ENCODE data around the gene SRGN.

The SRGN gene

DNA sequence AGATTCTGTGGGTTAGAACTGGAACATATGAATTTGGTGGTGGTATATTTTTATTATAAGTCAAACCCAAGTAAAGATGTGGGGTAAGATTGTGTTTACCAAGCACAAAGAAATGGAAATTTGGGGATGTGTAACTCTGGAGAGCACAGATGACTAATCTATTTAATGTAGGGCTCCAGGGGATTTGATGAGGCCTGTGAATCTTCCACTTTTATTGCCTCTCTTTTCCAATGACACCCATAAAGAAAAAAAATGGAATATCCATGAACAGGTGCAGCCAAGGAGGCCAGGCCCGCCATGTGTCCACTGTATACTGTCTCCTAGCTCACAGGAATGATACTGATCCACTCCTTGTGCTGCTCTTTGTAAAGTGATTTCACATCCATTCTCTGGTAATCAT is 2.8 kb downstream of the SRGN start:
- no peak for DNase-seq (ENCODE audit: low read depth)

DNA sequence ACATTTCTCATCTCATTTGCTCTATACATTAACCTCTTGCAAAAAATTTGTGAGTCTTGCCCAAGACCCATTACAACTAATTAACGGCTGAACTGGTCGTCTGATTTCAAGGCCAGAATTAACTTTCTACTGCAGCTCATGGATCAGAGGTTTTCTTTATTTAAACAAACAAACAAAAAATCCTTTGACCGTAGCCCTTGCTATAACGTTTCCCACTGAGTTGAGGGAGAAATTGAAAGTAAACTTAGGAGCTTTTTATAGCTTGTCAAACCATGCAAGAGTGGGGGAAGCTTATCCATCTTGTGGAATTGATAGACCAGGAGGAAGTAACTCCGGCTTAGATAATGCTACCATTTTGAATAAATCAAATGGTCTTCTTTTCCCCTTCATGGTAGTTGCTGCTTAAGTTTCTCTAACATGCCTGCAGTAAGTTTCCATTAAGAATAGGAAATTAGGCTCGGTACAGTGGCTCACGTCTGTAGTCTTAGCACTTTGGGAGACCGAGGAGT is 3.3 kb downstream of the SRGN start:
- DNase-seq (ENCODE audit: low read depth): no peak

DNA sequence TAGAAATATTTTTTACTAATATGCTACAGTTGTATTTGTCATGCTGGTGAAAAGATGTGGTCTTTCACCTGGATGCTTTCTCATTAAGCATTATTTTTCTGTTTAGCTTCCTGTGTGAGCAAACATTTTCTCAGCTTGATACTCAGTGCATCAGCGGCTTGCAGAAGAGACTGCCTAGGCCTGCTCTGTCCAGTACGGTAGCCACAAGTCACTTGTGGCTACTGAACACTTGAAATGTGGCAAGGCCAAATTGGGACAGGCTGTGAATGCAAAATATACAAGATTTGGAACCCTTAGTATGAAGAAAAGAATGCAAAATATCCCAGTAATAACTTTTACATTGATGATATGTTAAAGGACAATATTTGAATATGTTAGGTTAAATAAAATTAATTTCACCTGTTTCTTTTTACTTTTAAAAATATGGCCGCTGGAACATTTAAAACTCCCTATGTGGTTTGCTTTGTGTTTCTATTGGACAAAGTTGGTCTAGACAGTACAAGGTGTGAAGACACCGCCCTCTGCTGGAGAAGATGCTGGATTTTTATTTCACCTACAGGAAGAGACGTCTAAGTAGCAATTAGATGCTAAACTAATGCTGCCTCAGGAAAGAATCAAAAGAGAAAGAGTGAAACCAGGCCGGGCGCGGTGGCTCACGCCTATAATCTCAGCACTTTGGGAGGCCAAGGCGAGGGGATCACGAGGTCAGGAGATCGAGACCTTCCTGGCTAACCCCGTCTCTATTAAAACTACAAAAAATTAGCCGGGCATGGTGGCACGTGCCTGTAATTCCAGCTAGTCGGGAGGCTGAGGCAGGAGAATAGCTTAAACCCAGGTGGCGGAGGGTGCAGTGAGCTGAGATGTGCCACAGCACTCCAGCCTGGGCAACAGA is 5.3 kb downstream of the SRGN start:
- DNase-seq (ENCODE audit: low read depth): peak; percentile 73

DNA sequence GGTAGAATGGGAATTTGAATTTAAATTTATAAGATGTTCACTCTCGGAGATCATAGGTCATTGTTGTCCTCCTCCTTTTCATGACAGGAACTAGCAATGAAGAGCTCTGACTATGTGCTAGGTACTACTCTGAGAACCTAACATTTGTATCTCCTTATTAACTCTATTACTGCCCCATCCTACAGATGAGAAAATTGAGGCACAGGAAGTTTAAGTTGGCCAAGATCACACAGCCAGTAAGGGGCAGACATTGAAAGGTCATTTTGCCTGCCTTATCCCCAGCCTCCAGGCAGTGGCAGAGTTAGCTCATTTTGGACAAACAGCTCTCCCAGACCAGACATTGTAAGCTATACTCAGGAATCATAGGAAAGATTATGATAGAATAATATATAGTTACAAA is 6.0 kb downstream of the SRGN start:
- DNase-seq (ENCODE audit: low read depth): no peak

DNA sequence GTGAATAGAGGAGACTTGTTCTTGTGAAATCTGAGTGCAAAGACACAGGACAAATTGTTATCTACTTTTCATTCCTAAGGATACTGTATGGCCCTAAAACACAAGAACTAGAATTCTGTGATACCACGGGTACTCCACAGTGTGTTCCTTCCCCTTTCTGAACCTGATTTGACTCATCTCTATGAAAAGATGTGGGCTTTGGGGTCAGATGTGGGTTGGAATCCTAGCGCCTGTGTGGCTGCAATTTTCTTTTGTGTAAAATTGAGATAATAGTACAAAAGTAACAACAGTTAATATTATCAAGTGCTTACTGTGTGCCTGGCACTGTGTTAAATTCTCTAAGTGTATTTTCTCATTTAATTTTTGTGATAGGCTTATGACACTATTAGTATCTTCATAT is 8.1 kb downstream of the SRGN start:
- no peak for DNase-seq (ENCODE audit: low read depth)

DNA sequence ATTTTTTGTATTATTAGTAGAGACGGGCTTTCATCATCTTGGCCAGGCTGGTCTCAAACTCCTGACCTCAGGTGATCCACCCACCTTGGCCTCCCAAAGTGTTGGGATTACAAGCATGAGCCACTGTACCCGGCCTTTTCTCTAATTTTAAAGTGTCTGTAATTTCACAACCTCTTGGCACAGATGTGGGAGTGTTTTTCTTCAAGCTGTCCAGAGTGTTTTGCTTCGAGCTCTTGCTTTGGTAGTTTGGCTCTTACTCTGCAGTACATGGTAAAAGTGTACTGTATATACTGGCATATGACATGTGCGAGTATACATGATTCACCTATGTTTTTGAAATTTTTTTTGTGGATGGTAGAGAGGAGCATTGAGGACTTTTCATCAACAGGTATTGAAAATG is 9.8 kb downstream of the SRGN start:
- DNase-seq (ENCODE audit: low read depth): no peak

DNA sequence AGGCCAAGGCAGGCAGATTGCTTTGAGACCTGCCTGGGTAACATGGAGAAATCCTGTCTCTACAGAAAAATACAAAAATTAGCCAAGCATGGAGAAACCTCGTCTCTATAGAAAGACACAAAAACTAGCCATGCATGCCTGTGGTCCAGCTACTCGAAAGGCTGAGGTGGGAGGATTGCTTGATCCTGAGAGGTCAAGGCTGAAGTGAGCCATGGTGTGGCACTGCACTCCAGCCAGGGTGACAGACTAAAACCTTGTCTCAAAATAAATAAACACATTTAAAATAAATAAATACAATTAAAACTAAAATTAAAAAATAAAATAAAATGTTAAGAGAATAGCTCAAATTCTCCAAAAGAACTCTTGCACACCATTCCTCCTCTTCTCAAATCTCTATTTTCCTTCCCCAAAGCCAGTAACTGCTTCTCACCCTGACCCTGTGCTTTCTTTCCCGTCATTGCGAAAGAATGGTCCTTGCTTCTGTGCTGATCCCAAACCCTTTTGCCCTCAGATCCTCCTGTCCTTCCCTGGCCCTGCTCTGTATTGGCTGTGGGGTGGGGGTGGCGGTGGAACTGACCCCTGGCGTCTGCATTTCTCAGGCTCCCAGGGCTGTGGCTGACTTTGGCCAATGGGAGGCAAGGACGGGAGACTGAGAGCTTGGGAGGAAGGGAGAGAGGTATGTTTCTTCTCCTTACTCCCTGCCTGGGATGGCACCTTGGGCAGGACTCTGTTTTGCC is 12.4 kb downstream of the SRGN start:
- no peak for DNase-seq (ENCODE audit: low read depth)

DNA sequence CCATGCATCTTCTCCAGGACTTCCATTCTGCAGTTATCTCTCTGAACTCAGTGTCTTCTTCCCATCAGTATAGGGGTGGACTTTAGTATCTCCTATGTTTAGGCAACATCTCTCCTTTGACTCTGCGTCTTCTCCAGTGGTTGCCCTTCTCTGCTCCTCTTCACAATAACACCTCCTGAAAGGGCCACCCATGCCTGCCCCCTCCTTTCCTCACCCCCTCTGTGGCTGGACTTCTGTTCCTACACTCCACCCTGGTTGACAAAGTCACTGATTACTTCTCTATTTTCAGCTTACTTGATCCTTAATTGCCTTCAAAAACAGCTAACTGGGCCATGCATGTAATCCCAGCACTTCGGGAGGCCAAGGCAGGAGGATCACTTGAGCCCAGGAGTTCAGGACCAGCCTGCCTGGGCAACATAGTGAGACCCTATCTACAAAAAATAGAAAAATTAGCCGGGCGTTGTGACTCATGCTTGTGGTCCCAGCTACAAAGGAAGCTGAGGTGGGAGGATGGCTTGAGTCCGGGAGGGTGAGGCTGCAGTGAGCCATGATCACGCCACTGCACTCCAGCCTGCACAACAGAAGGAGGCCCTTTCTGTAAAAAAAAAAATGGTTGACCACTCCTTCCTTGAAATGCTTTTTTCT is 13.7 kb downstream of the SRGN start:
- DNase-seq (ENCODE audit: low read depth): no peak

DNA sequence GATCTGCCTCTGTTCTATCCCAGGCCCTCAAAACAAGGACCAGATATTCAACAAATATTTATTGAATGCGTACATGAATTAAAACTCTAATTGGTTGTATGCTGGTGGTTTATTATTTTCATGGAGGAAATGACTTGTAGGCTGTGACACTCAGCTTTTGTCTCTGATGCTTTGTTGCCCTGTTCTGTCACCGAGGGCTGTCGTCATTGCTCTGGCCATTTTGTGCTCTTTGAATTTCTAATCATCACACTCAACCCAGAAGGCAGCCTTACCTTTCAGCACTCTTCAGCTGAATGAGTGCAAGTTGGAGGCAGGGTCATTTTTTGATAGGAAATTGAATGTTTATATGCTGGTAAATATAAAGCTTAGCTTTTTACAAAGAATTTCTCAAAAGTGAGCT is 14.5 kb downstream of the SRGN start:
- DNase-seq (ENCODE audit: low read depth): no peak

DNA sequence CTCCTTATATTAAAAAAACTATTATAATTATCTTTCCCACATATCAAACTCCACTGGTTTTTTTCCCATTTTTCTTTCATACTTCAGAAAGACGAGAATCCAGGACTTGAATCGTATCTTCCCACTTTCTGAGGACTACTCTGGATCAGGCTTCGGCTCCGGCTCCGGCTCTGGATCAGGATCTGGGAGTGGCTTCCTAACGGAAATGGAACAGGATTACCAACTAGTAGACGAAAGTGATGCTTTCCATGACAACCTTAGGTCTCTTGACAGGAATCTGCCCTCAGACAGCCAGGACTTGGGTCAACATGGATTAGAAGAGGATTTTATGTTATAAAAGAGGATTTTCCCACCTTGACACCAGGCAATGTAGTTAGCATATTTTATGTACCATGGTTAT is 15.9 kb downstream of the SRGN start:
- no peak for DNase-seq (ENCODE audit: low read depth)

DNA sequence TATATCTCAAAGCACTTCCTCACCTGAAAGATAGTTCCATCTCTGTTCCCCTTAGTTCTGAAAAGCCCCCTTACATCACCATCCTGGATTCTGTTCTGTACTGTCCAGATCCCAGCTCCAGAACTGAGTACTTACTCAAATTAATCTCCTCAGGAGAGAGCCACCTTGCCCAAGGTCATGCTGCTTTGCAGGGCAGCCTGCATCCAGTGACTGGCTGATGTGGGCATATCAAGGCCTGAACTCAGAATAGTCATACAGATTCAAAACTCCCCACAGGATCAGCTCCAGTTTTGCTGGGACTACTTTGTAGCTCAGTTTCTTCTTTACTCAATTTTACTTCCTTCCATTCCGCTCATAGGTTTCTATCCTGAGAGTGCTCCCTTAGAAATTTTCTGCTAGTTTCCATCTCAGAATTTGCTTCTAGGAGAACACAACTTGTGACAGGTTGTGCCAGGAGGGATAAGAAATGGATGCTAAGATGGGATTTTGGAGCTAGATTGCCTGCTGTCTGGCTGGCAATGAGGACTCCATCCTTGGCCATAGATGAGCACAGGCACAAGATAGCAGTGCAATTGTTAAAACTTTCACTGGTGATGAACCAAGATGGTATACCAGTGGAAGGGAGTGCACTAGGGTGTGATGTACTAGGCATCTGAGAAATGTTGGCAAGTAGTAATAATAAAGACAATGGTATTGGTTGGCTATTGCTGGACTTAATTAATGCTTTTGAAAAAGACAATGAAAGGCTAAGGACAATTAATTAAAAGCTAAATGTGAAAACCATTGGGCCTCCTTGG is 17.3 kb downstream of the SRGN start:
- DNase-seq (ENCODE audit: low read depth): no peak

DNA sequence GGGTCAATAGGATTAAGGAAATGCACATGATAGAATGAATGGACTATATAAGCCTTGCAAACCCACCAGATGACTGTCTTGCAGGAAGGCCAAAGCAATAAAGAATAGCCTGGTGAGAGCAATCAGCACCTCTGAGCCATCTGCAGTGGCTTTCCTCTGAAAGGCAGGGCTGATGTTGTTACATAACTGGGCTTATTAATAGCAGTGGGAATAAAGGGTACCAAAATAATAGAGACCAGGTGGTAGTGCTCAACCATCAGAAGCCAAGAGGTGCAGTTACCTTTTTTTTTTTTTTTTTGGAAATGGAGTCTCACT is 19.2 kb downstream of the SRGN start:
- no peak for DNase-seq (ENCODE audit: low read depth)

DNA sequence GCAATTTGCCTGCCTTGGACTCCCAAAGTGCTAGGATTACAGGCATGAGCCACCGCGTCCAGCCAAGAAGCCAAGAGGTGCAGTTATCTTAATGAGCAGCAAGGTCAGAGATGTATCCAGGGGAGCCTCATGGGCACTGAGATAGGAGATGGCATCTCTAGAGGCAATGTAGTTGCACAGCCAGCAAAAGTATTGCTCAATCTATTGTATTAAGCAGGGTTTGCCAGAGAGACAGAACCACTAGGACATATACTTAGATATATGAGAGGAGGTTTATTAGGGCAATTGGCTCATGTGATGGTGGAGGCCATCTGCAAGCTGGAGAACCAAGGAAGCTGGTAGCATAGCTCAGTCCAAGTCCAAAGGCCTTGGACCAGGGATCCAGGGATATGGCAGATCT is 19.8 kb downstream of the SRGN start:
- no peak for DNase-seq (ENCODE audit: low read depth)

DNA sequence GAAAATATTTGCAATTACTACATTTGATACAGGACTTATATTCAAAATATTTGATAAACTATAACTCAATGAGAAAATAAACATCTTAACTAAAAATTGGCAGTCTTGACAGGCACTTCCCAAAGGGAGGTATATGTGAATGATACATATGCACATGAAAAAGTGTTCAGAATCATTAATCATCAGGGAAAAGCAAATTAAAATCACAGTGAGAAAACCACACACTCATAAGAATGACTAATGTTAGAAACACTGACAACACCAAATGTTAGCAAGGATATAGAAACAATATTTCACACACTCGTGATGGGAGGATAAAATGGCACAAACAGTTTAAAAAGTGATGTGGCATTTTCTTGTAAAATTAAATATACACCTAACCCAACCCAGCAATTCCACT is 32.0 kb downstream of the SRGN start:
- DNase-seq (ENCODE audit: low read depth): no peak

DNA sequence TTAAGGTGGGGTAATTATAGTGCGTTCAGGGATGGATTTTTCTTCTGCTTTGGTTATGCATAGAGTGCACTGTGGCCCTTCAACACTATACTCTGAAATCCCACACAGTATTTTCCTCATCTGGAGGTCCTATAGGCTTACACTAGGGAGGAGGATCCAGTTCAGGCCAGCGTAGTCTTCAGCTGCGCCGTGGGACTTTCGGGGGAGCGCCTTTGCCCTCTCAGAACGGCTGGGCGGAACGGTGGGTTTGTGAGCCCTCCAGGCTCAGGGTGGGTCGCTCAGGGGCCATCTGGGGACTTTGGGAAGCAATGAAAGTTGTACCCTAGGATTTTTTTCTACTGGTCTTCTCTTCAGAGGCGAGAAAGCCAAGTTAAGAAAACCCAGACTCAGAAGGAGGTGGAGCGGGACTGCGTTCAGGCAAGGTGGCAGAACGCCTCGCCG is 35.4 kb downstream of the SRGN start:
- DNase-seq (ENCODE audit: low read depth): no peak

DNA sequence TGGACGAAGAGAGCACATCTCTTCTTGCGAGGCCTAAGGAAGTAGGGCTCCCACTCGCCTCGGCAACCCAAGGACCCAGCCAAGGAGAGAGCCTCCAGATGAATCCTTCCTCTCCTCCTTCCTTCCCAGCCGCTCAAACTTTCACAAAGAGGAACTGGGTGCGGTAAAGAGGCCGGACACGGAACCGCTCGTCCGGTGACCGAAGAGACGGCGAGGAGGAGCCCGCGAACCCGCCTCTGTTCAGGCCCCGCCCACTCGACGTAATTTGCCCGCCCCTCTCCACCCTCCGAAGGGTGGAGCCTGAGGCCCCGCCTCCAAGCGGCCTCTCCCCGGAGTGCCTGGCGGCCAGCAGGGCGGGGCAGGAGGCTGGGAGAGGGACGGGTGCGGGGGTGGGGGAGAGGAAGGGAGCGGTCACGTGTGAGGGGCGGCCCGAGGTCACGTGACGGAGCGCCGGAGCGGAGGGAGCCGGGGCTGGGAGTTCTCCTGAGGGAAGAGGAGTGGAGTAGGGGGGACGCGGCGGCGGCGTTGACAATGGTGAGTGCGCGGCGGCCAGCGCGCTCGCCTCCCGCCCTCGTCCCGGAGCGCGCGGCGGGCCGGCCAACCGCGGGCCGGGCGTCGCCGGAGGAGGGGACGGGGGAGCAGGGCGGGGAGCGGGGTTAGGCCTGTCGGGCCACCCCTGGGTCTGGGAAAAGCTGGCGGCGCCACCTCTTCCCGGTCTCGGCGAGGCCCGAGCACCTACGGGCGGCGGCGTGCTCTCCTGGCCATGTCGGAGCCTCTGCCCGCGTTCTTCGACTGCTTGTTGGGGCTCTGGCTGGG is 36.1 kb downstream of the SRGN start, which contains the start of gene VPS26A:
VPS26A (plus strand) TSS at position 432 of the 816 bp plus-strand sequence; CDS start at position 532, 100 bp downstream.
- DNase-seq (ENCODE audit: low read depth): peak; percentile 96

DNA sequence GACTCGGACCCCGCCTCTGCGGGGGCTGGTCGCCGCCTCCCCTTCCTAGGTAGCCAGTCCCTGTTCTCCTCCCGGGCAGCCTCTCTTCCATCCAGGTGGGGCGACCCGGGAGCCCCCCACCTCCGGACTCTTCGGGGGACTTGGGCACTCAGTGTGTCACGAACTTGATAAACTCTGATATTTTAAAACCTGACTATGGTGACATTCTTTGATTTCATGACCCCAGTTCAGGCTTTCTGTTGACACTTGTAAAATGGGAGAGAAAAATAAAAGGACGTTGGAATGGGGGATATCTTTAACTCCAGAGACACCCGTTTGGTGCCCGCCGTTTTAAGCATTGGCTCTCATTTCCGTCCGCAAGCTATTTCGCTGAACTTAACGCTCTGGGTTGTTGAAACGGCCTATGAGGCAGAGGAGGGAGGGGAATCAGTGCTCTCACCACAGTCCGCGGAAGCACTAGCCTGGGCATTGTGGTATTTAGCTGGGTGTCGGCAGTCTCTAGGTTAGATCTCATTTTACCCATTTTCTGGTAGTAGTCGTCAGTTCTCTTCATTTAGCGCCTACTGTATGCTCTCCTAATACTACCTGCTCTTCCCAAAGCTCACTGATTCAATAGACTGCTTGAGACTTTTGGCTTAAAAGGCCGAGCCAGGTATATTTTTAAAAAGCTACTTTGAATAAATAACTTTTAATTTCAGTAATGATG is 36.8 kb downstream of the SRGN start:
- DNase-seq (ENCODE audit: low read depth): peak; percentile 32

DNA sequence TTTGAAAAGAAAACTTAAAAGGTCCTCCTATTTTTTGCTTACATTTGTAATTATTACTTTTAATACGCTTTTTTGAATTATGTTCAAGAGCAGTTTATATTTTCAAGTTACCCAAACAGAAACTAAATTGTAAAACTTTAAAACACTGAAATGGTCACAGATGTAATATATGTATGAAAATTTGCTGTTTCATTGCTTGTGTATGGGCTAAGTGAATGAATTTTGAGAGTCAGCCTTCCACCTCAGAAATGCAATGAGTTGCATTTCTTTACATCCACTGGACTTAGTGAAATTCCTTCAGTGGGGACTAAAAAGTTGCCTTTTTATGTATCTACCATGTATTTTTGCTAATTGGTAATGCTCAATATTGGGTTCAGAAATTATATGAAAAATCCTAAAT is 37.7 kb downstream of the SRGN start:
- no peak for DNase-seq (ENCODE audit: low read depth)

DNA sequence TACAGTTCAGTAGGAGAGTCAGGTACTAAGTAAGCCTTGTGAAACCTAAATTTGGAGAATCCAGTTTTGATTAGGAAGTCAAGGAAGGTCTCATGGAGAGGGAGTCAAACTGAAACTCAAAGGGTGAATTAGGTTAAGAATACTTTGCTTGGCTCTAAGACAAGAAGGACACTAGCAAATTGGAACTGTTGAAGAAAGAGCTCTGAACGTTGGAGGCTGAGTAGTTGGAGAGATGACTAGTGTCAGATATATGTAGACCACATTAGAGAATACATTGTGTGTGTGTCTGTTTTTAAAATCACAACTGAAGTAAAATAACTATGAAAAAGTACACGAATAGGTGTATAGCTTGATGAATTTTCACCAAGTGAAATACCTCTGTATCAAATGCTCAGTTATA is 42.3 kb downstream of the SRGN start:
- no peak for DNase-seq (ENCODE audit: low read depth)

DNA sequence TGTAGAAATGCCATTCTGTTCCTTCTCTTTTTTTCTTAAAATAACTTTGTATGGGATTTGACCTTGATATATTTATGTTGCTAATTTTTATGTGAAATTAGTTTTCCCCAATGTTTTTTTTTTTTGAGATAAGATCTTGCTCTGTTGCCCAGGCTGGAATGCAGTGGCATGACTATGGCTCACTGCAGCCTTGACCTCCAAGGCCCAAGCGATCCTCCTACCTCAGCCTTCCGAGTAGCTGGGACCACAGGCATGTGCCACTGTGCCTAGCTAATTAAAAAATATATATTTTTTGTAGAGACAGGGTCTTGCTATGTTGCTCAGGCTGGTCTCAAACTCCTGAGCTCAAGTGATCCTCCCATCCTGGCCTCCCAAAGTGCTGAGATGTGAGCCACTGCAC is 52.1 kb downstream of the SRGN start:
- DNase-seq (ENCODE audit: low read depth): no peak
